ENCODE data around the gene TEAD1.

The TEAD1 gene

GRCh38 chr11:12768726-12769673 lies 94.8 kb downstream of the TEAD1 start:
- DNase-seq, result no peak

- no peak for DNase-seq
These were observed 95.7 kb downstream of the TEAD1 start for GRCh38 chr11:12769834-12770345.

GRCh38 chr11:12770435-12770834 lies 96.2 kb downstream of the TEAD1 start:
- DNase-seq, result no peak

GRCh38 chr11:12770966-12771597 lies 96.9 kb downstream of the TEAD1 start:
- no peak for DNase-seq

- no peak for DNase-seq
These were observed 97.7 kb downstream of the TEAD1 start for GRCh38 chr11:12771875-12772274.

GRCh38 chr11:12772324-12772723 lies 98.1 kb downstream of the TEAD1 start:
- DNase-seq, result no peak

GRCh38 chr11:12773591-12773990 lies 99.4 kb downstream of the TEAD1 start:
- DNase-seq, result no peak

- DNase-seq, result no peak
These were observed 101.7 kb downstream of the TEAD1 start for GRCh38 chr11:12775955-12776354.

GRCh38 chr11:12777208-12777874 lies 103.1 kb downstream of the TEAD1 start:
- no peak for DNase-seq

- no peak for DNase-seq
These were observed 104.2 kb downstream of the TEAD1 start for GRCh38 chr11:12778240-12778905.

- no peak for DNase-seq
These were observed 109.5 kb downstream of the TEAD1 start for GRCh38 chr11:12783765-12784164.

GRCh38 chr11:12784445-12784844 lies 110.2 kb downstream of the TEAD1 start:
- DNase-seq, result no peak

GRCh38 chr11:12784987-12785386 lies 110.8 kb downstream of the TEAD1 start:
- no peak for DNase-seq

GRCh38 chr11:12785901-12786300 lies 111.7 kb downstream of the TEAD1 start:
- no peak for DNase-seq

- DNase-seq, result no peak
These were observed 112.2 kb downstream of the TEAD1 start for GRCh38 chr11:12786450-12786849.

- no peak for DNase-seq
These were observed 112.7 kb downstream of the TEAD1 start for GRCh38 chr11:12786891-12787290.

- DNase-seq, result no peak
These were observed 113.6 kb downstream of the TEAD1 start for GRCh38 chr11:12787847-12788246.

- DNase-seq, result no peak
These were observed 114.8 kb downstream of the TEAD1 start for GRCh38 chr11:12789054-12789453.

- DNase-seq, result no peak
These were observed 115.5 kb downstream of the TEAD1 start for GRCh38 chr11:12789596-12790215.

- no peak for DNase-seq
These were observed 116.8 kb downstream of the TEAD1 start for GRCh38 chr11:12790861-12791616.

- DNase-seq, result no peak
These were observed 117.8 kb downstream of the TEAD1 start for GRCh38 chr11:12792018-12792417.

- no peak for DNase-seq
These were observed 118.4 kb downstream of the TEAD1 start for GRCh38 chr11:12792590-12792989.

Data from NCI-H2227 treated with DMSO at 0.1 percent for 48 hours (cell line).